Fibroblast of mammary gland (primary cell): Measurements from ENCODE around the gene PHRF1.
"Not testable (repeated sequence)": the region's sequence is repeated elsewhere in the genome, so short reads cannot be mapped to it uniquely, and the experiment has no call there.

Experiments
- DNase-seq: peaks from one replicate; pipeline ENCODE4 v3.0.0-alpha.2; 2010; ENCODE audit warnings: low read depth
- H3K4me3 ChIP-seq: 2 replicates; pipeline ENCODE4 v1.5.1; 2011; ENCODE audit warnings: low read depth, mild to moderate bottlenecking, low read length, moderate library complexity; ENCODE audit not compliant: control insufficient read depth
- TF ChIP-seq, protein P1 (sequence below): conservative IDR thresholded peaks from 2 replicates; pipeline ENCODE4 v1.5.1; 2011; ENCODE audit warnings: low read depth, low read length, inconsistent platforms; ENCODE audit not compliant: control insufficient read depth, insufficient read depth

Gene PHRF1

DNA sequence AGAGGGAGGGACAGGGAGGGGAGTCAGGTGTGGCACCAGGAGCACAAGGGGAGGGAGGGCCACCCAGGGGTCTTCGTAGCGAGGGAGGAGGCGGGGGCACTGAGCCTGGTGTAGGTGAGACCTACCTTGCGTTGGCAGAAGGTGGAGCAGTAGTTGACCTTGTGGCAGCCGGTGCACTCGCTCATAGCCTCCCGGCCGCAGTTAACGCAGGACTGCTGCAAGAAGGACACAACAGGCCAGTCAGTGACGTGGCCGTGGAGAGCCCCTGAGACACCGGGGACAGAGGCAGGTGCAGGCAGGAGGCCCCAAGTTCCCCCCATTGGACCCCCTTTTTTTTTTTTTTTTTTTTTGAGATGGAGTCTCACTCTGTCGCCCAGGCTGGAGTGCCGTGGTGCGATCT lies 77.6 kb downstream of the PHRF1 start:
- no peak for DNase-seq
- TF ChIP-seq, protein P1, sequence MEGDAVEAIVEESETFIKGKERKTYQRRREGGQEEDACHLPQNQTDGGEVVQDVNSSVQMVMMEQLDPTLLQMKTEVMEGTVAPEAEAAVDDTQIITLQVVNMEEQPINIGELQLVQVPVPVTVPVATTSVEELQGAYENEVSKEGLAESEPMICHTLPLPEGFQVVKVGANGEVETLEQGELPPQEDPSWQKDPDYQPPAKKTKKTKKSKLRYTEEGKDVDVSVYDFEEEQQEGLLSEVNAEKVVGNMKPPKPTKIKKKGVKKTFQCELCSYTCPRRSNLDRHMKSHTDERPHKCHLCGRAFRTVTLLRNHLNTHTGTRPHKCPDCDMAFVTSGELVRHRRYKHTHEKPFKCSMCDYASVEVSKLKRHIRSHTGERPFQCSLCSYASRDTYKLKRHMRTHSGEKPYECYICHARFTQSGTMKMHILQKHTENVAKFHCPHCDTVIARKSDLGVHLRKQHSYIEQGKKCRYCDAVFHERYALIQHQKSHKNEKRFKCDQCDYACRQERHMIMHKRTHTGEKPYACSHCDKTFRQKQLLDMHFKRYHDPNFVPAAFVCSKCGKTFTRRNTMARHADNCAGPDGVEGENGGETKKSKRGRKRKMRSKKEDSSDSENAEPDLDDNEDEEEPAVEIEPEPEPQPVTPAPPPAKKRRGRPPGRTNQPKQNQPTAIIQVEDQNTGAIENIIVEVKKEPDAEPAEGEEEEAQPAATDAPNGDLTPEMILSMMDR: no peak
- H3K4me3 ChIP-seq: no peak overlapping the region

DNA sequence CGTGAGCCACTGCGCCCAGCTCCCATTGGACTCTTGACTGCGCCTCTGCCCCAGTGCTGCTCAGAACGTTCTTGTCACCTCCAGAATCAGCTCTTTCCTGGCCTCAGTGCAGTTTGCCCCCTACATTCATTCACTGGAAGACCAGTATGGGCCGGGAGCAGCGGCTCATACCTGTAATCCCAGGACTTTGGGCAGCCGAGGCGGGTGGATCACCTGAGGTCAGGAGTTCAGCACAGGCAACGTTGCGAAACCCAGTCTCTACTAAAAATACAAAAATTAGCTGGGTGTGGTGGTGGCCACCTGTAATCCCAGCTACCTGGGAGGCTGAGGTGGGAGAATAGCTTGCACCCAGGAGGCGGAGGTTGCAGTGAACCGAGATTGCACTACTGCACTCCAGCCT lies 78.2 kb downstream of the PHRF1 start:
- H3K4me3 ChIP-seq, DNase-seq: not testable (repeated sequence)

DNA sequence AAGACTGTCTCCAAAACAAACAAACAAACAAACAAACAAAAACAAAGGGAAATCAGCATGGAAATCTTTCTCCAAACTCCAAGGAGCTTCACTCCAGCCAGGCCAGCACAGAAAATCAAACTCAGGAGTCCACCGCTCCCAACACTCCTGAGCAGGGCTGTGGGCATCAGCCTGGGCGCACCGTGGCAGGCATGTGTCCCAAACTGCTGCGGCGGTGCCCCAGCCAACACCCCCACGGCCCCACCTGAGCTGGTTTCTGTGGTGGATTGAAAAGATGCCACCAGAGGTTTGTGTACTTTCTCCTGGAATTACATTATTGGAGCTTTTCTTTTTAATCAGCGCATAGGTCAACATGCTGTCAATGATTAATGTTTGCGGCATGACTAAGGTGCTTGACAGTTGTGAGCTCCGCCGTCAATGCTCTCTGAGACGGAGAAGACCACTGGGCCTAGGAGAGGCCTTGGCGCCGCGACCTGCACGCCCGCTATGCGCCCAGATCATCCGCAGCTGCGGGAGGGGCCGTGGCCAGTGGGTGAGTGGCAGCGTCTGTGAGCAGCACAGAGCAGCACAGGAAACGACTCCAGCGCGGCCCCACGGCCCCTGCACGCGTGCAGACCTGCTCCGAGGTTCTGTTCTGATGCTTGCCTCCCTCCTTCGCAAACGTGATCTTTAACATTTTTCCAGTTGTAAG lies 78.9 kb downstream of the PHRF1 start:
- no peak for DNase-seq
- no peak overlapping the region for H3K4me3 ChIP-seq

DNA sequence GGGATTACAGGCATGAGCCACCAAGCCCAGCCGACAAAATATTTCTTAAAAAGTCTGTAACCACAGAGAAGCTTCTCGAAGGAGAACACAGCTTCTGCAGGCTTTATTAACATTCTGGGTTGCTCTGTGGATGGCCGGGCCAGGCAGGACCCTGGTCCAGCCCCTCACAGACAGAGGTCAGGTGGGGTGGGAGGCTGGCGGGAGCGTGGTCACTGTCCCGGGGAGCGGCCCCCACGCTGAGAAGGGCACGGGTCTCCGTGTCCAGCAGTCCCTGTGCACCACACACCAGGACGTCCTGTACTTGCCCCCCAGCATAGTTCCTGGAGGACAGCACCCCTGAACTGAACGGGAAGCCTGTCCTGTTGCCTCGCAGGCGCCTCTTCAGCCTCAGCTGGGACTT lies 80.2 kb downstream of the PHRF1 start:
- no peak for DNase-seq
- TF ChIP-seq, protein P1: no peak
- no peak overlapping the region for H3K4me3 ChIP-seq

More for the DNA sequence above, 78.9 kb downstream of the PHRF1 start:
- TF ChIP-seq, protein P1: no peak

DNA sequence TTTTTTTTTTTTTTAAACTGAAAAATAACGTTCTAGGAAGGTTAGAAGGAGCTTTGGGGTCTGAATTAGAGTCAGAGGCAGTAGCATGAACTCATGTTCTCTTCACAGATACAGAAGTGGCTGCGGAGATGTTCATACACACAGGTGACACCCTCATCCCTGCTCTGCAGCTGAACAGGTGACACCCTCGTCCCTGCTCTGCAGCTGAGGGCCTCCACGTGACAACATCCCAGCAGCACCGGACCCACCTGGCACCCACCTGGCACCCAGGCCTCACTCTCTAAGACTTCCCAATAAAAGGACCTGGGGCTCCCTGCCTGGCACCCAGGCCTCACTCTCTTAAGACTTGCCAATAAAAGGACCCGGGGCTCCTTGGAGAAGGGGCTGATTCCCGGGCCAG lies 80.6 kb downstream of the PHRF1 start:
- TF ChIP-seq, protein P1: no peak
- H3K4me3 ChIP-seq: no peak overlapping the region
- DNase-seq: no peak

DNA sequence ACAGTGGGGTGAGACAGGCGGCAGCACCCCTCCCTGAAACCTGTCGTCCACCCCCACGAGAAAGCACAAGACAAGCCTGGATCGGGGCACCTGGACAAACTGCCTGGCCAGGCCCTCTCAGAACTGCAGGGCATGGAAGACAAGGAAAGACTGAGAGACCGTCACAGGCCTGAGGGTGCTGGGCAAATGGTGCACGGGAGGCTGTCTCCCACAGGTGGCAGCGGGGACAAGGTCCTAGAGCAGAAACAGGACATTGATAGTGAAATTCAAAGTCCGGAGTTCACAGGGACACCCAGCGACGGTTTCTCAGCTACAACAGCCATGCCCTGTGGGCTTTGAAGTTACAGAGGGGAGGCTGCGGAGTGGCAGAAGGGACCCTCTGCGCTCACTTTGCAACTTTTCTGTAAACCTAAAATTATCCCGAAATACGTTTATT lies 81.4 kb downstream of the PHRF1 start:
- no peak overlapping the region for H3K4me3 ChIP-seq
- TF ChIP-seq, protein P1: no peak
- DNase-seq: no peak

DNA sequence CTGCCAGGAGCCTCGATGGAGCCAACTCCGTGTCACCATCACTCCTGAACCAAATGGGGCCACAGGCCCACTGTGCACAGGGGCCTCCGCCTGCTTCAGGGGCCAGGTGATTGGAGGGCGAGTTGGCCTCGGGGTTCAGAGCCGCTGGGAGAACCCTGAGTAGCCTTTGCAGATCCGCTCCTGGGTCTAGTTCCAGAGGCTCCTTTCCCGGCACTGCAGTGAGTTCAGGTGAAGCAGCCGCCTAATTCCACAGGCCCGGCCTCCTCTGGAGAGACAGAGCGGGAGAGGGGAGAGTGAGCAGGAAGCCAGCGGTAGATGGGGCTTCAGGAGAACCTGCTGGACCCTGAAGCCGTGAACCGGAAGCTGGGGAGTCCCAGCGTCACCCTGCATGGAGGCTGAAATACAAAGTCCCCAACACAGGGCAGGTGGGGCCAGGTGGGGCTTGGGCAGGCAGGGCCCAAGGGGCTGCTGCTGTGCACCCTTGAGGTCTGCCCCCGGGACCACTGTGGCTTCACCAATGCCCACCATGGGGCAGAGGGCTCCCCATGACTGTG lies 83.3 kb downstream of the PHRF1 start:
- TF ChIP-seq, protein P1: no peak
- no peak overlapping the region for H3K4me3 ChIP-seq

More for the DNA sequence above, 83.3 kb downstream of the PHRF1 start:
- DNase-seq: no peak
